ENCODE data around the gene PGS1.

PGS1 gene

DNA sequence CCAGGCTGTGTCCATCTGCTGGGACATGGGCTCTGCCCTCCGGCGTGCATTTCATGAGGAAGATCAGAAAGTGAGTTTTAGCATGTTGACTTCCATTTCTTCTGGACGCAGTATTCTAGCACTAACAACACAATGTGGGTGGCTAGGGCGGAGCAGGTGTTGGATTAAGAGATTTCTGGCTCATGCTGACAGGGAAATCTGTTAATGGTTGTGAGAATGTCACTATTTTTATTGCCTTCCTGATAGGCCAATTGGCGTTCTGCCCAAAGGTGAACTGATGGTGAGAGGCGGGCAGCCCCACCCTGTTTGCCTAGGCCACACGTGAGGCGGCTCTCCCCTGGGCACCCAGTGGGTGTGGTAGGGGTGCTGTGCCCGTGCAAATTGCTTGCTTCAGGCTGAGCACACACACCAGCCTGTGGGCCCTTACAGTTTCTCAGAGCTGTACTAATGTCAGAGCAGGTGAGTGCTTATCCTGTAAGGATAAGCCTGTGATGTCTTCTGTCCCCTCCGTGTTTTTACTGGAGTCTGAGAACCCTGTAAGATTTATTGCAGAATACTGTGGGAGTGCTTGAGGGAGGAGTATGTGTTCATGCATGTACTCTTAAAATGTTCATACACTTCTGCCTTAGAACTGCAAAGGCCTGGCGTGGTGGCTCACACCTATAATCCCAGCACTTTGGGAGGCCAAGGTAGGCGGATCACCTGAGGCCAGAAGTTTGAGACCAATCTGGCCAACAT is 30.9 kb downstream of the PGS1 start:
- no peak for DNase-seq

DNA sequence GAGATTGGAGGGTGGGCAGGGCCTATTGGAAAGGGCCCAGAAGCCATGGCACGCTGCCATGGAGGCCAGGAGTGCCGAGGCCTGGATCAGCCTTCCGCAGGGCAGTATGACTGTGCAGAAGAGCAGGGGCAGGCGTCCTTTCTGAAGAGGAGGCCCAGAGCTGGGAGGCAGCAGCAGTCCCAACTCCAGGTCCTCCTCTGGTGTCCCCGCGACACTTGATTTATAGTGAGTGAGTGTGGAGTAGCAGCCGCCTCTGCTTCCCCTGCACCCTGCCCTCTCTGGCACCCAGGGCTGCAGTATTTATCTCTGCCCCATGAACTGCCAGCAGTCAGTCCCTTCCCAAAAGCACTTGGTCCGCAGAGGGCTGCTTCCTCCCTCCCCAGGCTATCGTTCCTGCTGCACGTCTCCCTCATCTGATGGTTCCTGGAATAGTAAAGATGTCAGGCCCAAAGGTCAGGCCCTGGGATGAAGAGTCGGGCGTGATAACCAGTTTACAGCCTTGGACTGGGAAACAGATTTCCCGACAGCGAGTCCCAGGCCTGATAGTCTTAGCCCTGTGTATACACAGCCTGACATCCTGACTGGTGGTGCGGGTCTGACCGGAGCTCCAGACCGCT is 32.9 kb downstream of the PGS1 start:
- no peak for DNase-seq

DNA sequence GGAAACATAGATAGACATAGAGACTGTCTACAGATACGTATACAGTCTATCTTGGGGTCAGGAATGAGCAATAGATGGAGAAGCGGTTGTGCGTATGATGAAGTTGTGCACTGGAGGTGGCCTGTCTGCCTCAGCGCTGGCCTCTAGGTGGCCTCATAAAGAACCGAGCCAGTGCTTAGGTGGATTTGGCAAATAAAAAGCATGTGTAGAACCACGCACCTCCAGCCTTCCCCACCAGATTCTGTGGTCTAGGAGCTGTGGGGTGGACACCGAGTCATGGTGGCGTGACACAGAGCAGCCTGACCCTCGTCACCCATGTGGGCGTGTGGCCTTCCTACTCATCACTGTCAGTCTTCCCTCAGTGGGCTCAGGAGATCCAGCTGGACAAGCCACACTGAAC is 34.0 kb downstream of the PGS1 start:
- DNase-seq, result peak; percentile 33

DNA sequence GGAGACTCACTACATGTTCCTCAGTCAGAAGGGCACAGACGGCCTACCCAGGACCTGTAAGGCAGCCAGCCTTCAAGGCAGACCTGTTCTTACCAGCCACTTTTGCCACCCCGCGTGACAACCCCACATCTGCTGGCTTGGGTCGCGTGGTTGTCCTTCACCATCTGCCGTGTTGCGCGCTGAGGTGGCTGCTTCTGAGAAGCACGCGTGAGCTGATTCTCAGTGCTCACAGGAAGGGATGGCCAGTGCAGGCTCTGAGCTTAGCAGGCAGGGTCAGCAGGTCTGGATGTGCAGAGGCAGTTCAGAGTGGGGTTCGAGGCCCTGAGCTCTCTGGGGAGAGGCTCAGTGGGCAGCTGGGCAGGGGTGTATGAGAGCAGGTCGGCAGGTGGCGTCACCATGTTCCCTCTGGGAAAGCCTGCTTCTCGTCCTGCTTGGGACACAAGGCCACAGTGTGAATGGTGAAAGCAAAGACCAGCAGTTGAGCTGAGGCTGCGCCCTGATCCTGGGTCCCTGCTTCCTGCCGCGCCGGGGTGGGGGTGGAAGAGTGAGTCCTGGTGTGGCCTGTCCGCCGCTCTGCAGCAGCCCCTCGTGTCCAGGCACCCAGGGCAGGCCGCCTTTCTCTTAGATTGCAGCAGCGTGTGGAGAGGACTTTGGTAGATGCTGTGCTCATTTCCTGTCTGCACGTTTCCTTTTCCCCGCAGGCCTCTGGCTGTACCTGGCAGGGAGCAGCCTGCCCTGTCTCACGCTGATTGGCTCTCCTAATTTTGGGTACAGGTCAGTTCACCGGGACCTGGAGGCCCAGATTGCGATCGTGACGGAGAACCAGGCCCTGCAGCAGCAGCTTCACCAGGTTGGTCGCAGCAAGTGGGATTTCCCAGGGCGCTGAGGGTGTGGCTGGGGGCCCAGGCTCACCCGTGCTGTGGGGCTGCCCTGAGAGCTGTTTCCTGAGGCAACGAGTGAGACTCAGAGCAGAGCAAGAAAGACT is 36.0 kb downstream of the PGS1 start:
- peak; percentile 58 for DNase-seq

DNA sequence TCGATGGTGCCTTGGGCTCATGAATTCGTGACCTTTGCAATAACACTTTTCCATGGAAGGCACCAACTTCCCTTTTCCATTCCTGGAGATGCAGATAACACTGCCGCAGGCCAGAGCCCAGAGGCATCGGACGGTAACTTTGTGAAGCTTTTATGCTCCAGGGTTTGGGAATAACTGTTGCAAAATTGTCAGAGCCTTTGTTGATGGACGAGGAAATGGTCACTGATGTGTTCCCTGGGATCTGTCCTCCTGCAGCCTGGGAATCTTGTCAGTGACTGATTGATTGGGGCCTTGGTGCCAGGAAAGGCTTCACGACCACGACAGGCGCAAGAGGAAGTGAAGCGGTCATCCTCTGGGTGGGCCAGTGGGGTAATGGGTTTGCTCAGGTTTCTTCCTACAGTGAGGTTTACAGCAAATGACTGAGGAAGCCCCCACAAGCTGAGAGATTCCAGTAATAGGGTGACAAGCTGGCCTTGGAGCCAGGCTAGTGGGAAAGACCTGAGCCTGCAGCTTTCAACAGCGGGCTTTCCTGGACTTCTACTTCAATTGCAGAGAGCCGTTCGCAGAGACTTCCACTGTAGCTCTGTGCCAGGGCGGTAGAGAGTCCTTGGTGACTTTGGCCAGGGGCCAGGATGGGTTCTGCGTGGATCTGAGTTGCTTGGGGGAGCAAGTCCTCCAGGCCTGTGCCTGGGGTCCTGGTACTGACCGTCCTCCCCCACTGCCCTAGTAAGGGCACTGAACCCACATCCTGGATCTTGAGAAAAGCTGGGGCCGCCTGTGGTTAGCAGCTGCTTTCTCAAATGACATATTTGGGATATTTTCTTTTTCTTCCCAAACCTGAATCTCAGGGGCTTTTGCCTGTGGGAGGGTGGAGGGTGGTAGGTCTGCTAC is 37.6 kb downstream of the PGS1 start:
- no peak for DNase-seq

DNA sequence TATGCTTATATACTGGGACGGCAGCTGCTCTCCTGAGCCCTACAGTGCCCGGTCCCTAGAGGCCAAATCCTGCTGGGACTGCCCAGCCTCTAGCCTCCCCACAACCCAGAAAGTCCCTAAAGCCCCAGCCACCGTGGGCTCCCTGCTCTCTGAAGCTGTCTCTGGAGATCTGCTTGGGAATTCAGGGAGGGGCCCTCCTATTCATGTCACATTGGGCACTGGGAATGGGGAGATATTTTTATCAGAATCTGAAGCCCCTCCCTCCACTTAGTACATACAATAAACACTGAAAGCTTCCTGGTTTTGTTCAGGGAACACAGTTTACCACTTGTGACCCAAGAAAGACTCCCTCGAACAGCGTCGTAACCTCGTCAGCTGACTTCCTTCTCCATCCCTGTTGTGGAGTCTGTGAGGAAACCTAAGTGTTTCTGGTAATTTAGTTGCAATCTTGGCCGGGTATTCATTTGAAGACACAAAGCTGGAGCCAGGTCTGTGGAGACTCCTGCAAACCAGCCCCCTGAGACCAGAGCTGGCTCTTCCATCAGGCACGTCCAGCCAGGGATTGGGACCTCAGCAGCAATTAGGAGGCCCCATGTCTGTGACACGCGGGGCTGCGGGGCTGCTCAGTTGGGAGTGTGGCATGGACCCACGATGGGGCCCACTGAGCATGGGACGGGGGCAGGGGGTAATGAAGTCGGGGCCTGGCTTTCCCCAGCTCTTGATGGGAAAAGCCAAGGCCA is 38.5 kb downstream of the PGS1 start:
- no peak for DNase-seq

DNA sequence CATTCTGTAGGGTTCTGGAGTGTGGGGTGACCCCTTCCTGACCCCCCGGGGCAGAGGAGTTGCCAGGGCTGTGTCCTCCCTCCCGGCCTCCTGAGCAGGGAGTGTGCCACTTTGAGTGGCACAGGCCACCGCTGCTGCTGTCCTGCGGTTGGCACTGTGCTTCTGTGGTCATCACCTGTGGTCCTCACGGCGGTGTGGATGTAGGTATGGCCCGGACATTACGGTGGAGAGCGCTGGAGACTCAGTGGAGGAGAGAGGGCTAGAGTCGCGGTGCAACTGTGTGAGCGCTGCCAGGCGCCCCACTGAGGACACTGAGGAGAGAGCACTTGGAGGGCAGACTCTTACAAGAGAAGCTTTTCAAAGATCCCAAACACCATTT is 39.1 kb downstream of the PGS1 start:
- DNase-seq, result no peak

DNA sequence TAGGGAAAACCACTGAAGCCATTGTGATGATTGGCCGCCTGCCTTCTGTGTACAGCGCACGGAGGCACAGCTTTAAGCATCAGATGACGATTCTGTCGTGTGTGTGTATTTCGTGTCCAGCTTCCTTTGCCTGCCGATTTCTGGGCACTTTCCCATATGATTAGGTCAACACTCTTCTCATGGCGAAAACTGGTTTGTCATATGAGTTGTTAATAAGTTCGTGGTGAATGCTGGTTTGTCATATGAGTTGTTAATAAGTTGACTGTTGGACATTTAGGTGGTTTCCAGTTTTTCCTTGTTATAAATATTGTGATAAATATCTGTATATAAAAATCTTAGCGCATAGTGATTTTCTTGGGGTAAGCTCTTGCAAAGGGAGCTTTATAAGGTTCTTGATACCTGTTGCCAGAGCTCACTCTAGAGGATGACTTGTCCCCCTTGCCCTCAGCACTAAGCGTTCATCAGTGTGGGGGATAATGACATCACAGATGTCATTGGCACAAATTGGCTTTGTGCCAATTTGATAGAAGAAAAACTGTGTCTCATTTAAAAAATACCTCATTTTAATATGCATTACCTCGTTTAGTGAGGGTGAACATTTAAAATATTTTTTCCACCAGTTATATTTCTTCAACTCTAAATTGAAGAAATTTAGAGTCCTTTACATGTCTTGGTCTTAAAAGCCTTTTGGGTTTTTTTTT is 40.0 kb downstream of the PGS1 start:
- no peak for DNase-seq

DNA sequence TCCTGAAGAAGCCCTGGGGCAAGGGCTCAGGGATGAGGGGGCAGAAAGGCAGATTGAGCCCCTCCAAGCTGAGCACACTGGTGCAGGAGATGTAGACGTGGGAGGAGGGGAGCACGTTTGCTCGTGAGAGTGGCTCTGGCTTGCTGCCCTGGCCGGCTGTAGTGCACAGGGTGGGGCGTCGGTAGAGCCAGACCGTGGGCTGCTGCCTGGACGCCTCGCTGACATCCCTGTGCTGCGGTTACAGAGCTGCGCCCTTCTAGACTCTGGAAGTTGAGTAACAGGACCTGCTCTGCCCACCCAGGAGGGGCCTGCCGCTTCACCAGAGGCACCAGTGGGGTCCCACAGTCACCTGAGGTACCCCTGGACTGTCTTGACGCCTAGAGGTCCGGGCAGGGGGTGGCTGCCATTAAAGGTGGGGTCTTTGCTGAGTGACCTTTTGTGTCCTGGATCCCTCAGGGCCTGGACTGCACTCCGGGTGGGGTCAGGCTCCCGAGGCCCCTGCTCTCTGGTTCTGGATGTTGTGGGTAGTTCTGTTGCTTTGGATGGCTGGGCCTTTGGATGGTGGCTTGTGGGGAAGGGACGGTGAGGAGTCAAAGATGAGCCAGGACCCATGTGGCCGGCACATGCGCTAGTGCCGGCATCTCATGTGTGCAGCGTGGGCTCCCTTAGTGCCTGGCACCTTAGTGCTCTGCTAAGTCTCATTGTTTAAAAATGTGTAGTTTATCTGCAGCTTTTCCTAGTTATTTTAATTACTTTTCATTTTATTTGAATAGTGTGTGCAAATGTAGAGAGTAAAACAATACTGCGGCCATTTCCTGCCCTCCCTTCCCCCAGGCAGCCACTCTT is 41.7 kb downstream of the PGS1 start:
- DNase-seq, result no peak

DNA sequence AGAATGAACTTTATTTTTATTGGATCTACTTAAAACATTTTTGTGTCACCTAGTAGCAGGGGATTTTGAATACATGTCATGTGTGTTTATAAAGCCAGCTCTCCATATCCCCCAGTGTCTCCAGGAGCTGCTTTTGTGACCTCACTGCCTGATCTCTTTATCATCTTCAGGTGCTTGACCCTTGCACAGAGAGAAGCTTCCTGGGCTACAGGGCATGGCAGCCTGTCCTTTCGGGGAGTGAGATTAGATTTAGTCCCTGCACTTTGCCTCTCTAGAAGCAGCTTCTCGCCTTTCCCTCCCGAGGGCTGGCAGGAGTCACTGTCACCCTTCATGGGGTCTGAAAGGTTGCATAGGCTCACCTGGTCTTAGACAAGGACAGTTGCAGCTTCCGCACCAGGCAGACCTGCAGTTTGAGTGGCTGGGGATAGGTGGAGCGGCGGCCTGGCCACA is 42.7 kb downstream of the PGS1 start:
- no peak for DNase-seq

DNA sequence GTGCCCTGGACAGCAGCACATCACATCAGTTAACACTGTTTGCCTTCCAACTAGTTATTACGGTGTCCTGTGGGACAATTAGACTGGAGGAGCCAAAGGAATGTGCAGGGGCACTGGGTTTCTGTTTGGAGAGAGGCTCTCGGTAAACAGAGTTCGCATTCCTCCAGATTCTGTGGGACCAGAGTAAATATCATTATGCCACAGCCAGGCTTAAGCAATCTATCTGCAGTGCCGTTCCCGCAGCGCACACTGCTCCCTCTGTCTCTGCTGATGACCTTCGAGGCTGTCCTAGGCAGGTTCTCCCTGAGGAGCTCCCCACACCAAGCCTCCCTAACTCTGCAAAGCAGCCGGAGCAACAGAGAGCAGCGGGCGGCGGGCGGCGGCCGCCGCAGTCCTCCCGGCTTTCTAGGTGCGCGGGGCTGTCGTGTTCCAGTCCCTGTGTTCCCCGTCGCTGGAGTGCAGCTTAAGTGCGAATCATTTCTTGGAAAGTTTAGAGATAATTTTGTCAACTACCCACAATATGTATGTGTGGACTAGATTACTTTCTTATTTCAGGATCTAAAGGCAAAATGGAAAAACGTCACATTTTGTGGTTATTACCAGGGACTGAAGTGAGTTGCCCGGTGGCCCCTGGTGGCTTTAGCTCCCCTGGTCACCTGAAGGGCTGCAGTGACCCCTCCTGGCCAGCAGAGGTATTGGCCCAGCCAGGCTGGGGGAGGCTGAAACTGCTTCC is 43.3 kb downstream of the PGS1 start:
- DNase-seq, result peak; percentile 77

DNA sequence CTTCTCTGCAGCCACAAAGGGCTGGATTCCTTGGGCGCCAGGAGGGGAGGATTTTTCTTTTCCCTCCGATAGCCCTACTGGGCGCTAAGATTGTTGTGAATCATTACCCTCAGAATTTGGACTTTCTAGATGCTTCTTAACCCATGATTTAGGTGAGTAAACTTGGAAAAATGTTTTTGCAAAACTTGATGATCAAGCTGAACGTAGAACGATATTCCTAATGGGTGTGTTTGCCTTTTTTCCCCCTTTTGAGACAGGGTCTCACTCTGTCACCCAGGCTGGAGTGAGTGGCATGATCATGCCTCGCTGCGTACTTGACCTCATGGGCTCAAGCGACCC is 43.8 kb downstream of the PGS1 start:
- DNase-seq, result no peak

DNA sequence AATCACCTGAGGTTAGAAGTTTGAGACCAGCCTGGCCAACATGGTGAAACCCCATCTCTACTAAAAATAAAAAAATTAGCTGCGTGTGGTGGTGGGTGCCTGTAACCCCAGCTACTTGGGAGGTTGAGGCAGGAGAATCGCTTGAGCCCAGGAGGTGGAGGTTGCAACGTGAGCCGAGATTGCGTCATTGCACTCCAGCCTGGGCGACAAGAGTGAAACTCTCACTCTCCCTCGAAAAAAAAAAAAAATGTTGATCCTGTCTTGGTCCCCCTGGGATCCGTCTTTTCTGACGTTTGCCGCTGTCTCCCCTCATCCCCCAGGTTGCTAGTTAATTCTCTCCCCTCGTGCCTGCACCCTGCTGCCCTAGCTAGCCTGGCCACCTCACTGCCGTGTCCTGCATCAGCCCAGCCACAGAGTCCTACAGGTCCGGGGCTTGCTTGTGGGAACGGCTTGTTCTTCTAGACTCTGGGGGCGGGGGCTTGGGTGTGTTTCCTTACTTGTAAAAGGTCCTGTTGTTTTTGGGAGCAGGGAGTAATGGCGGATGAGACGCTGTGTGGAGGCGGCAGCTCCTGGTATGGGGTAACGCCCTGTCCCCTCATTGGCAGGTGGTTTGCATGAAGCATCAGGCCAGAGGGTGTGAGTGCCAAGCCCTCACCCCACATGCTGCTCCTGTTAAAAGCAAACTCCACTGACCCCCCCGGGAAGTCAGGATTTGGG is 44.6 kb downstream of the PGS1 start:
- DNase-seq, result no peak

DNA sequence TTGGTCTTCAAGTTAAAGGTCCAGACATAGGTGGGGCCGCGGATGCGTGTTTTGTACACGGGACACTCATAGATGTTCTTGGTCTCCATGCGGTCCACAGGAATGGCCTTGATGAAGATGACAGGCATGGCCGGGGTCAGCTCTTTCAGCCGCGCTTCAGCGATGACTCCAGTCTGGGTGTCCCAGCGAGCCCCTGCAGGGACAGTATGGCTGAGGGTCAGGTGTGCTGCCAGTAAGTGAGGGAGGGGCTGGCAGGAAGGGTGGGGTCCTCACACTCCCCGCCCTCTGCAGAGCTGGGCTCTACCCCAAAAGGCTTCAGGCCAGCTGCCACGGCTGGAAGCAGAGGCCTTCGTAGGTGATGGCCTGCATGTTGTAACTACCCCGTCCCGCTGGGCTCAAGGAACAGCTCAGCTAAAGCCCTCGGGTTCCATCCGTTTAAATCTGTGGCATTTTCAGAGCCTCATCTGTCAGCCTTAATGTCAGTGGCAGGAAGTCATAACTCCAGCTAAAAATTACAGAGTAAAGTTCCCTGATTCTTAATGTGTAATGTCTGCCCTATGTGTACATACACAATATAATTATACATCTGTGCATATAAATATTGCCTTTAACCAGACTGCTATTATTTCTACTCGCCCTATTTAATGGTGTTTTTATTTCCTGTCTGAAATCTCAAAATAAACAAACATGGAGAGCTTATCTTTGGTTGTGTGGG is 45.7 kb downstream of the PGS1 start:
- DNase-seq, result no peak

DNA sequence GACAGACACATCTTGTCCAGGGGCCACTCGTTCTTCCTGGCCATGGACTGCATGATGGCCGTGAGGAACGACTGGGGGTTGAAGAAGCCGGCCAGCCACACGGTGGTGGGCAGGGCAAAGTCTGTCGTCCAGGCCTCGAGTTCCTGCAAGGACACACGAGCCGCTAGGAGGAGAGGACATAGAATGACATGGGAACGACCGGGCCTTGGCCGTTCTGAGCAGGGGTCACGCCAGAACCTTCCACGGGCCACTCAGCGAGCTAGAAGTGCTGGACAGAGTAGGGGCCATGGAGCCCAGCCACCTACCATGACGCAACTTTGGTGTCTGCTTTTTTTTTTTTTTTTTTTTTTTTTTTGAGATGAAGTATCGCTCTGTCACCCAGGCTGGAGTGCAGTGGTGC is 47.0 kb downstream of the PGS1 start:
- DNase-seq, result no peak

DNA sequence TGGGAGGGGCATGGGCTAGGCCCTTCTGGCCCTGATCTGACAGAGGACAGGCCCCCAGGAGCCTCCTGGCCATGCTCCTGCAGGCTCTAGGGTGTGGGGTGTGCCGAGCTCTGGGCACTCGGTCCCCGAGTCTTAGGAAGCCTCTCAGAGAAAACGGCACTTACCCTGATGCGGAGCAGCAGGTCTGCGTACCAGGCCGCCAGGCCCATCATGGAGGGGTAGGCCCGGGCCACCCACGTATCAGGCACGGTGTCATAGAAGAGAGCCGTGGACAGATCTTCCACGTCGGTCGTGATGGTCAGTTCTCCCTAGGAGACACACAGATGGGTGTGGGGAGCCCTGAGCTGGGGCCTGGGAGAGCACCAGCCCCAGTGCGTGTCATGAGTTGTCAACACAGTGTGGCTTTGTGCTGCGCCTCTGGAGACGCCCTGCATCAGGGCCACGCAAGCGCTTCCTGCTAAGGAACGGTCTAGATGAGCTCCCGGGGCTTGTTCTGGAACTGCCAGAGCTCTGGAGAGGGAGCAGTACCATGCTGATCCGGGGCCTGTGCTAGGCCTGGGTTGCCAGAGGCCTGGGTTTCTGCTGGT is 47.9 kb downstream of the PGS1 start:
- no peak for DNase-seq

DNA sequence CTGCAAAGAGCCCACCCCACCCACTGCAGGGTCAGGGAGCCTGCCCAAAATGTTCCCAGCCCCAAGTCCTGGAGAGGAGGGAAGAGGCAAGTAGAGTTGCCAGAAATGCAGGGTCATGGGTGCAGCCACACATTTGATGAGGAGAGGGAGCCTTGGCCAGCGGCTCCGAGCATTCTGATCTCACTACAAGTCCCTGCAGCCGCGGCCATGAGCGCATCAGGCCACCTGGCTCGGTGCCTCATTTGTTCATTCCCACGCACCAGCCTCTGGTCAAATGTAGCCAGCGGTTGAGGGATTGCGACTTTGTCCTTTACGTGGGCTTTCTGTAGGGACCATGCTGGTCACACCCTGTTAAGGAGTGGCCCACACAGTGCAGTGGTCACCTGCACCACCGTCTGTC is 48.7 kb downstream of the PGS1 start:
- DNase-seq, result no peak

DNA sequence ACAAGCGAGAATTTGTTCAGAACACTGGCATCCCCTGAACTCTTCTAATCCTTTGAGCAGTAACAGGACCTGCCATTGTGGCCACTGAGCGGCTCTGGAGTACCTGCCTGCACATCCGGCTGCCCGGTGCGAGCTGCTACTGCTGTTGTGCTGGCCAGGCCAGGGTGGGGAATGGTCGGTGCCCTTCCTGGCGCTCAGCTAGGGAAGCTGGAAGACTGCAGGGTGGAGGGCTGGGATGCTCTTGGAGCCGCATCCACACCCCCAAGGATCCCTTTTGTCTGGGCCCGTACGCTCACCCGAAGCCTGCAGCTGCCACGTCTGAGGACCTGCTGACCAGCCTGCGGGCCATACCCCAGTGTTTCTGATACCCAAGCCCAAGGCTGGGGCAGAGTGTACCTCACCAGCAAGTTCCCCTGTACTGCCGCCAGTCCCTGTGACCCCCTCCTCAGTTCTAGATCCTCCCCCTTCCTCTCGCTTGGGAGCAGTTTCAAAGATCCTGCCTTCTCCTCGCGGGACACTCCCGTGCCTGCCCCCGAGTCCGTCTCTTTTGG is 49.7 kb downstream of the PGS1 start:
- no peak for DNase-seq
